MM.1S (cell line): ENCODE data around the gene PREX1.

Source experiments
- CTCF ChIP-seq: fragments of 300-600 bp; sonication (generic); IDR thresholded peaks from 2 replicates; pipeline ENCODE4 v1.5.1; 2016; ENCODE audit warnings: antibody characterized with exemption, low read length, mixed read lengths
- EZH2 ChIP-seq: fragments of 300-600 bp; sonication (generic); optimal IDR thresholded peaks from 2 replicates; pipeline ENCODE3; 2017; ENCODE audit warnings: low read depth, mild to moderate bottlenecking, antibody characterized with exemption, low read length, mixed read lengths
- EZH2phosphoT487 ChIP-seq: fragments of 300-600 bp; sonication (generic); IDR thresholded peaks from 2 replicates; pipeline ENCODE4 v1.6.1; 2018; ENCODE audit warnings: antibody characterized with exemption, low read length

GRCh38 chr20:48669946-48670605 lies 157.7 kb downstream of the PREX1 start:
- TF ChIP-seq CTCF (no peak), EZH2phosphoT487 (no peak), EZH2 (no peak)
